ENCODE results near the gene GALNT8.

The GALNT8 gene

DNA sequence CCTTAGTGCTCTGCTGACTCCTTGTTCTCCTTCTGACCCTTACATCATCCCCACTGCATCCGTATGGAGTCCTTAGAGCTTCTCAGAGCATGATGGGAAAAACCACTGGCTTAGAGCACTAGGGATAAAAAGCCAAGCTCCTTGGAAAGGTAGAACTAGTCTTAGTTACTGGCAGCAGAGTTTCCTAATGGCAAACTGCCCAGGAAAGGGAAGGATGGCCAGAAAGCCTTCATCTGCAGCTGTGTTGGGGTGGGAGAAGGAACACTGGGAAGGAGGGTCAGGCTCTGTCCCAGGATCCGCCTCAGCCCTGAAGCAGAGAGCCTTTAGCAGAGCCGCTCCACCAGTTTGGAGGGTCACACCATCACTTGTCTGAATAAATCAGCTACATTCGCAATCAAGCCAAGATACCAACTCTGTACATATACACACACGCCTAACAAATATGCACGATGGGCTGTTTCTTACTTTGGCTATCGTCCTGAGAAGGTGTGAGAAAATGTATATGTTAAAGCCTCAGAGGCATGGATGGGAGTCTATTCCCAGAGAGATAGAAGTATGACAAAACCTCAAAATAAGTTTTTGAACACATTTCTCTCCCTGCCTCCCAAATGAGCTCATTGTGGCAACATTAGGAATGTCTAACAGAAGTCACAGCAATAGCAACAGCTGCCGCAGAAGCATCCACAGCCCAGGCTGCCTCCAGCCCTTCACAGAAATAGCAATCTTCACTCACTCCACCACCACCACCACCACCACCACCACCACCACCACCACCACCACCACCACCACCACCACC, 18.6 kb upstream of the GALNT8 start:
- Histone ChIP-seq H3K36me3 (ENCODE audit: insufficient read depth, low read length) (no peaks in the 10 kb centered on the region), H3K4me2 (ENCODE audit: insufficient read depth, low read length) (no peak overlapping the region), H3K27ac (ENCODE audit: low read length) (no peak overlapping the region), H2AFZ (ENCODE audit: low read depth, low read length) (no peak overlapping the region), H4K20me1 (ENCODE audit: insufficient read depth, low read length) (no peaks in the 10 kb centered on the region), H3K9me3 (ENCODE audit: insufficient read depth, low read length, severe bottlenecking) (no peaks in the 10 kb centered on the region), H3K4me1 (ENCODE audit: insufficient read depth, low read length) (no peaks in the 10 kb centered on the region), H3K4me3 (ENCODE audit: low read depth in 1 of 2, low read length in 2 of 2) (no peak overlapping the region), H3K79me2 (ENCODE audit: insufficient read depth, low read length) (no peaks in the 10 kb centered on the region), H3K27me3 (ENCODE audit: insufficient read depth, low read length, poor library complexity) (no peaks in the 10 kb centered on the region), H3K9ac (ENCODE audit: low read depth, low read length) (no peak overlapping the region)
- ATAC-seq (ENCODE audit: insufficient read depth, low read depth): no peak
- DNase-seq: no peak
- TF ChIP-seq EZH2 (IDR thresholded peaks at IDR 0.05; ENCODE audit: borderline replicate concordance, low read depth, low read length, severe bottlenecking): no peak
- TF ChIP-seq, protein P1, sequence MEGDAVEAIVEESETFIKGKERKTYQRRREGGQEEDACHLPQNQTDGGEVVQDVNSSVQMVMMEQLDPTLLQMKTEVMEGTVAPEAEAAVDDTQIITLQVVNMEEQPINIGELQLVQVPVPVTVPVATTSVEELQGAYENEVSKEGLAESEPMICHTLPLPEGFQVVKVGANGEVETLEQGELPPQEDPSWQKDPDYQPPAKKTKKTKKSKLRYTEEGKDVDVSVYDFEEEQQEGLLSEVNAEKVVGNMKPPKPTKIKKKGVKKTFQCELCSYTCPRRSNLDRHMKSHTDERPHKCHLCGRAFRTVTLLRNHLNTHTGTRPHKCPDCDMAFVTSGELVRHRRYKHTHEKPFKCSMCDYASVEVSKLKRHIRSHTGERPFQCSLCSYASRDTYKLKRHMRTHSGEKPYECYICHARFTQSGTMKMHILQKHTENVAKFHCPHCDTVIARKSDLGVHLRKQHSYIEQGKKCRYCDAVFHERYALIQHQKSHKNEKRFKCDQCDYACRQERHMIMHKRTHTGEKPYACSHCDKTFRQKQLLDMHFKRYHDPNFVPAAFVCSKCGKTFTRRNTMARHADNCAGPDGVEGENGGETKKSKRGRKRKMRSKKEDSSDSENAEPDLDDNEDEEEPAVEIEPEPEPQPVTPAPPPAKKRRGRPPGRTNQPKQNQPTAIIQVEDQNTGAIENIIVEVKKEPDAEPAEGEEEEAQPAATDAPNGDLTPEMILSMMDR (IDR thresholded peaks at IDR 0.05; ENCODE audit: borderline replicate concordance, extremely low read depth, low read length, poor library complexity, severe bottlenecking): no peak

DNA sequence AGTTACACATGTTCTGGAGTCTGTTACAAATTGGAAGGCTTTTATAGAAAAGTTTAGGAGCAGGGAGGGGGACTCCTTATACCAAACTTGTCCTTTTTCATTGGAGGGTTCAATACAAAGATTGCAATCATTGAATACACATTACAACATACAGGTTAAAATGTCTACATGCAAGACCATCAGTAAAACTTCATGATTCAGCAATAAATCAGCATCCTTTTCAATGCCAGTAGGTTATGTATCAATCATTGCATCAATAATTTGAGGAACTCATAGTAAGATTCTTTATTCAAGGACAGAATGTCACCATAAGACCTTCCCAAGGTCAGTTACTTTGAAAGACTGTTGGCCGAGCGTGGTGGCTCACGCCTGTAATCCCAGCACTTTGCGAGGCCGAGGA, 16.5 kb upstream of the GALNT8 start:
- TF ChIP-seq EZH2 (IDR thresholded peaks at IDR 0.05; ENCODE audit: borderline replicate concordance, low read depth, low read length, severe bottlenecking): no peak
- TF ChIP-seq, protein P1 (IDR thresholded peaks at IDR 0.05; ENCODE audit: borderline replicate concordance, extremely low read depth, low read length, poor library complexity, severe bottlenecking): no peak
- Histone ChIP-seq H3K4me2 (ENCODE audit: insufficient read depth, low read length) (no peak overlapping the region), H3K4me3 (ENCODE audit: low read depth in 1 of 2, low read length in 2 of 2) (no peak overlapping the region), H3K9me3 (ENCODE audit: insufficient read depth, low read length, severe bottlenecking) (no peaks in the 10 kb centered on the region), H3K9ac (ENCODE audit: low read depth, low read length) (no peak overlapping the region), H3K27ac (ENCODE audit: low read length) (no peak overlapping the region), H4K20me1 (ENCODE audit: insufficient read depth, low read length) (no peaks in the 10 kb centered on the region), H3K79me2 (ENCODE audit: insufficient read depth, low read length) (no peaks in the 10 kb centered on the region), H3K4me1 (ENCODE audit: insufficient read depth, low read length) (no peaks in the 10 kb centered on the region), H2AFZ (ENCODE audit: low read depth, low read length) (no peak overlapping the region), H3K27me3 (ENCODE audit: insufficient read depth, low read length, poor library complexity) (no peaks in the 10 kb centered on the region), H3K36me3 (ENCODE audit: insufficient read depth, low read length) (no peaks in the 10 kb centered on the region)
- ATAC-seq (ENCODE audit: insufficient read depth, low read depth) (no peak), DNase-seq (no peak)

DNA sequence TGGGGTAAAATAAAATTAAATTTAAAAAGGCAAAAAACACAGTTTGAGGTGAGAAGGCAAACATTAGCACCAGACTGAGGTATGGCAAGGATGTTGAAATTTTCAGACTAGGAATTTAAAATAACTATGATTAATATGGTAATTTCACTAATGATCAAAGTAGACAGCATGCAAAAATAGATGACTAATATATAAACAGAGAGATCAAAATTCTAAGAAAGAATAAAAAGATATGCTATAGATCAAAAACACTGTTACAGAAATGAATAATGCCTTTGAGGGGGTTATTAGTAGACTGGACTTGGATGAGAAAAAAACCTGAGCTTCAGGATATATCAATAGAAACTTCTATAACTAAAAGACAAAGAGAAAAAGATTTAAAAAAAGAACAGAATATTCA, 14.4 kb upstream of the GALNT8 start:
- no peak for TF ChIP-seq EZH2 (IDR thresholded peaks at IDR 0.05; ENCODE audit: borderline replicate concordance, low read depth, low read length, severe bottlenecking)
- TF ChIP-seq, protein P1 (IDR thresholded peaks at IDR 0.05; ENCODE audit: borderline replicate concordance, extremely low read depth, low read length, poor library complexity, severe bottlenecking): no peak
- Histone ChIP-seq H3K4me1 (ENCODE audit: insufficient read depth, low read length) (no peaks in the 10 kb centered on the region), H3K36me3 (ENCODE audit: insufficient read depth, low read length) (no peaks in the 10 kb centered on the region), H3K27me3 (ENCODE audit: insufficient read depth, low read length, poor library complexity) (peaks cover 2% of the 10 kb centered on the region), H3K4me2 (ENCODE audit: insufficient read depth, low read length) (no peak overlapping the region), H3K4me3 (ENCODE audit: low read depth in 1 of 2, low read length in 2 of 2) (no peak overlapping the region), H3K9ac (ENCODE audit: low read depth, low read length) (no peak overlapping the region), H3K27ac (ENCODE audit: low read length) (no peak overlapping the region), H3K9me3 (ENCODE audit: insufficient read depth, low read length, severe bottlenecking) (no peaks in the 10 kb centered on the region), H3K79me2 (ENCODE audit: insufficient read depth, low read length) (no peaks in the 10 kb centered on the region), H4K20me1 (ENCODE audit: insufficient read depth, low read length) (no peaks in the 10 kb centered on the region), H2AFZ (ENCODE audit: low read depth, low read length) (no peak overlapping the region)
- no peak for DNase-seq
- no peak for ATAC-seq (ENCODE audit: insufficient read depth, low read depth)

All from DND-41 (cell line).